HepG2 (cell line): ENCODE measurements around the gene SLC34A3. TPM values are rescaled to one million over a fixed set of nuclear protein-coding genes. Genes with fewer than 3 reads are reported as not detected.

Source experiments
- ATF2 ChIP-seq: sonication (generic); formaldehyde crosslinking; IDR thresholded peaks from 2 replicates; pipeline ENCODE4 v1.4.0; 2020; ENCODE audit warnings: missing genetic modification reagents
- CAMTA2 ChIP-seq: sonication (generic); formaldehyde crosslinking; IDR thresholded peaks from 2 replicates; pipeline ENCODE4 v1.4.0; 2020; ENCODE audit warnings: mild to moderate bottlenecking, missing genetic modification reagents, borderline replicate concordance
- CCDC6 ChIP-seq: sonication (generic); formaldehyde crosslinking; IDR thresholded peaks from 2 replicates; pipeline ENCODE4 v1.8.1; 2022; ENCODE audit warnings: mild to moderate bottlenecking, missing genetic modification reagents, moderate library complexity
- GABPB1 ChIP-seq: IDR thresholded peaks from 2 replicates; pipeline ENCODE4 v1.6.1; 2016; ENCODE audit warnings: mild to moderate bottlenecking, missing genetic modification reagents, moderate library complexity, missing compliant biosample characterization
- HINFP ChIP-seq: sonication (generic); formaldehyde crosslinking; IDR thresholded peaks from 2 replicates; pipeline ENCODE4 v1.4.0; 2020; ENCODE audit warnings: low read depth, mild to moderate bottlenecking, missing genetic modification reagents
- IRF9 ChIP-seq: sonication (generic); formaldehyde crosslinking; IDR thresholded peaks from 2 replicates; pipeline ENCODE4 v1.8.0; 2022; ENCODE audit warnings: missing genetic modification reagents, mild to moderate bottlenecking, borderline replicate concordance
- KDM5A ChIP-seq: fragments of 200-600 bp; sonication (generic); IDR thresholded peaks from 2 replicates; pipeline ENCODE4 v1.7.0; 2018; ENCODE audit warnings: antibody characterized with exemption, mild to moderate bottlenecking, low read length, borderline replicate concordance
- MXD1 ChIP-seq: sonication (generic); formaldehyde crosslinking; IDR thresholded peaks from 2 replicates; pipeline ENCODE4 v1.4.0; 2020; ENCODE audit warnings: mild to moderate bottlenecking, missing genetic modification reagents
- NR0B2 ChIP-seq: sonication (generic); formaldehyde crosslinking; IDR thresholded peaks from 2 replicates; pipeline ENCODE4 v1.4.0; 2020; ENCODE audit warnings: mild to moderate bottlenecking, missing genetic modification reagents
- POLR2G ChIP-seq: fragments of 200-400 bp; formaldehyde crosslinking; IDR thresholded peaks from 2 replicates; pipeline ENCODE4 v1.6.1; 2018; ENCODE audit warnings: mild to moderate bottlenecking, low read depth, low read length, moderate library complexity
- ZNF30 ChIP-seq: sonication (generic); formaldehyde crosslinking; IDR thresholded peaks from 2 replicates; pipeline ENCODE4 v1.5.0; 2020; ENCODE audit warnings: mild to moderate bottlenecking, missing genetic modification reagents
- ZNF33B ChIP-seq: sonication (generic); formaldehyde crosslinking; IDR thresholded peaks from 2 replicates; pipeline ENCODE4 v1.5.1; 2020; ENCODE audit warnings: mild to moderate bottlenecking, missing genetic modification reagents
- ZNF430 ChIP-seq: sonication (generic); formaldehyde crosslinking; IDR thresholded peaks from 2 replicates; pipeline ENCODE4 v1.9.0; 2021; ENCODE audit warnings: mild to moderate bottlenecking, missing genetic modification reagents
- ZNF646 ChIP-seq: sonication (generic); formaldehyde crosslinking; IDR thresholded peaks from 2 replicates; pipeline ENCODE4 v1.9.0; 2021; ENCODE audit warnings: mild to moderate bottlenecking, missing genetic modification reagents
- ZNF839 ChIP-seq: sonication (generic); formaldehyde crosslinking; IDR thresholded peaks from 2 replicates; pipeline ENCODE4 v1.4.0; 2020; ENCODE audit warnings: missing genetic modification reagents, mild to moderate bottlenecking, borderline replicate concordance
- ZNF878 ChIP-seq: sonication (generic); formaldehyde crosslinking; IDR thresholded peaks from 2 replicates; pipeline ENCODE4 v1.8.1; 2023; ENCODE audit warnings: mild to moderate bottlenecking, missing genetic modification reagents, moderate library complexity
- ZNF883 ChIP-seq: sonication (generic); formaldehyde crosslinking; IDR thresholded peaks from 2 replicates; pipeline ENCODE4 v1.5.1; 2020; ENCODE audit warnings: mild to moderate bottlenecking, missing genetic modification reagents; ENCODE audit errors: not compliant biosample characterization
- ZNF891 ChIP-seq: sonication (generic); formaldehyde crosslinking; IDR thresholded peaks from 2 replicates; pipeline ENCODE4 v1.5.0; 2020; ENCODE audit warnings: mild to moderate bottlenecking, missing genetic modification reagents
- polyA plus RNA-seq, 8 experiments: library from polyadenylated mRNA; depleted of rRNA in 3 of 8; stranded (reverse) in 7 of 8; unstranded in 1 of 8; fragments of >200 nt; fragmentation: Illumina TruSeq in 4 of 8; extraction: Trizol in 4 of 8; gene quantifications; 2 replicates each; pipeline versions ENCODE4 v1.2.1 to v1.2.3, GENCODE V29; 2011 to 2016; ENCODE audit warnings: low read depth in 4 of 8, missing spikeins in 1 of 8, mixed read lengths in 1 of 8; ENCODE audit not compliant: insufficient read depth in 1 of 8
- total RNA-seq, 5 experiments: library from RNA; depleted of rRNA; stranded (reverse); fragments of >200 nt; fragmentation: Illumina TruSeq; extraction: Trizol; gene quantifications; 2 replicates each; pipeline ENCODE4 v1.2.3, GENCODE V29; 2016; ENCODE audit warnings: low read depth in 1 of 5

Gene SLC34A3
- total and polyA plus RNA-seq, 2 of the 13 experiments (the other 11 are each of a cell fraction or from before 2014, with no cell fraction given), result 0.07 to 1.0 TPM

- no peak for TF ChIP-seq CAMTA2
- TF ChIP-seq ZNF878 (CRISPR knock-in tag), result no peak
- TF ChIP-seq CCDC6 (CRISPR knock-in tag), result no peak
- no peak for TF ChIP-seq NR0B2
- TF ChIP-seq HINFP, result no peak
- no peak for TF ChIP-seq ZNF646 (CRISPR knock-in tag)
- TF ChIP-seq ZNF430 (CRISPR knock-in tag), result peak; percentile 30; the same call in 1 of the 2 replicates
- 0 out of 2 replicates have a peak, but pooled peaks have one; percentile 60 for TF ChIP-seq IRF9
- no peak for TF ChIP-seq KDM5A
- no peak for TF ChIP-seq ZNF839 (CRISPR knock-in tag)
- TF ChIP-seq ZNF30 (CRISPR knock-in tag), result no peak
- TF ChIP-seq MXD1, result no peak
- peak; percentile 58; the same call in 1 of the 2 replicates for TF ChIP-seq GABPB1 (CRISPR knock-in tag)
- TF ChIP-seq POLR2G, result no peak
- no peak for TF ChIP-seq ATF2 (CRISPR knock-in tag)
- no peak for TF ChIP-seq ZNF891 (CRISPR knock-in tag)
- TF ChIP-seq ZNF33B, result no peak
- no peak for TF ChIP-seq ZNF883
Measured at GRCh38 chr9:137221506-137222111, 9.1 kb upstream of the SLC34A3 start (continued).
